NT2/D1 (cell line): ENCODE measurements around the gene CCNC.

Experiments used
- DNase-seq: peaks from one replicate; pipeline ENCODE4 v3.0.0-alpha.2; 2011; ENCODE audit warnings: low read depth, low spot score
- H3K27me3 ChIP-seq: 2 replicates; pipeline ENCODE4 v1.6.0; 2011; ENCODE audit warnings: mild to moderate bottlenecking; ENCODE audit not compliant: insufficient read length, insufficient read depth
- H3K36me3 ChIP-seq: 2 replicates; pipeline ENCODE4 v1.6.1; 2011; ENCODE audit warnings: mild to moderate bottlenecking, low read length, mixed read lengths; ENCODE audit not compliant: insufficient read depth, insufficient read length
- H3K4me1 ChIP-seq: 2 replicates; pipeline ENCODE4 v1.5.1; 2011; ENCODE audit not compliant: insufficient read depth, insufficient read length
- H3K4me3 ChIP-seq: 2 replicates; pipeline ENCODE4 v1.5.1; 2011; ENCODE audit warnings: low read depth; ENCODE audit not compliant: insufficient read length
- H3K9ac ChIP-seq: 2 replicates; pipeline ENCODE4 v1.6.0; 2011; ENCODE audit warnings: low read depth; ENCODE audit not compliant: insufficient read length
- H3K9me3 ChIP-seq: 2 replicates; pipeline ENCODE4 v1.5.1; 2011; ENCODE audit warnings: mild to moderate bottlenecking, low read length; ENCODE audit not compliant: insufficient read depth
- SUZ12 ChIP-seq: IDR thresholded peaks from 2 replicates; pipeline ENCODE4 v1.6.1; 2011; ENCODE audit not compliant: insufficient read length, insufficient read depth; ENCODE audit errors: extremely low read depth
- YY1 ChIP-seq: IDR thresholded peaks from 2 replicates; pipeline ENCODE4 v1.6.1; 2011; ENCODE audit not compliant: insufficient read length, insufficient read depth
- ZNF274 ChIP-seq: IDR thresholded peaks from 2 replicates; pipeline ENCODE4 v1.6.1; 2011; ENCODE audit warnings: mild to moderate bottlenecking, low read depth, low read length

The CCNC gene

GRCh38 chr6:99550046-99550748 is 18.3 kb downstream of the CCNC start:
- H3K4me3 ChIP-seq: no peak overlapping the region
- H3K9ac ChIP-seq: no peak overlapping the region
- peaks cover 58% of the 10 kb centered on the region for H3K36me3 ChIP-seq
- DNase-seq: no peak
- TF ChIP-seq SUZ12: no peak
- TF ChIP-seq YY1: no peak
- no peak for TF ChIP-seq ZNF274
- no peaks in the 10 kb centered on the region for H3K27me3 ChIP-seq
- no peaks in the 10 kb centered on the region for H3K9me3 ChIP-seq
- no peaks in the 10 kb centered on the region for H3K4me1 ChIP-seq

DNA sequence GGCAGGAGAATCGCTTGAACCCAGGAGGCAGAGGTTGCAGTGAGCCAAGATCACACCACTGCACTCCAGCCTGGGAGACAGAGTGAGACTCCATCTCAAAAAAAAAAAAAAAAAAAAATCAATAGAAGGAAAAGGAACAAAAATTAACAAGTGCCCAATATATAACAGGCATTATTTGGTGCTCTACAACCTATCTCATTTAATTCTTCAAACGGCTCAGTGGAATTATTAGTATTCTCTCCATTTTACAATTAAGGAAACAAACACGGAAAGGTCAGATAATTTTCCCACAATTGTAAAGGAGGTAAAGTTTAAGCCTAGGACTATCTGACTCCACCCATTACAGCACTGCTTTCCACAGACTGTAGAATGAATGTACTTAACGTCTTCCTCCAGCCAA is 19.8 kb downstream of the CCNC start:
- Histone ChIP-seq H3K9me3 (no peaks in the 10 kb centered on the region), H3K27me3 (no peaks in the 10 kb centered on the region), H3K9ac (no peak overlapping the region), H3K4me1 (no peaks in the 10 kb centered on the region), H3K4me3 (no peak overlapping the region), H3K36me3 (peaks cover 58% of the 10 kb centered on the region)
- DNase-seq: no peak
- TF ChIP-seq SUZ12: no peak
- TF ChIP-seq ZNF274: no peak
- TF ChIP-seq YY1: no peak

DNA sequence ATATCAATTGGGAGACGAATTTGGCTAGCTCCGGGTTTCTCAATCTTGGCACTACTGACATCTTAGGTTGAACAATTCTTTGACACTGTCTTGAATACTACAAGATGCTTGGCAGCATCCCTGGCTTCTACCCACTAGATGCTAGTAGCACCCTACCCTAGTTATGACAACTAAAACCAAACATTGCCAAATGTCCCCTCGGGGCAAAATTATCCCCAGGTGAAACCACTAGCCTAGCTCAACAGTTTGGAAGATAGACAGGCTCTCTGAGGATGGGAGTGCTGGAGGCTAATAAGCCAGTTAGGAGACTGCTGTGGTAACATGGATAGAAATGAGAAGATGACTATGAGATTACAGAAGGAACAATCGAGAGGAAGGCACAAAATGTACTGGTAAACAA is 20.9 kb downstream of the CCNC start:
- no peak for DNase-seq
- no peaks in the 10 kb centered on the region for H3K4me1 ChIP-seq
- H3K27me3 ChIP-seq: no peaks in the 10 kb centered on the region
- H3K9me3 ChIP-seq: no peaks in the 10 kb centered on the region
- TF ChIP-seq YY1 (no peak), SUZ12 (no peak), ZNF274 (no peak)
- no peak overlapping the region for H3K4me3 ChIP-seq
- H3K36me3 ChIP-seq: peaks cover 69% of the 10 kb centered on the region
- H3K9ac ChIP-seq: no peak overlapping the region

- H3K9ac ChIP-seq: no peak overlapping the region
These were observed 23.0 kb downstream of the CCNC start for GRCh38 chr6:99545442-99545841.

DNA sequence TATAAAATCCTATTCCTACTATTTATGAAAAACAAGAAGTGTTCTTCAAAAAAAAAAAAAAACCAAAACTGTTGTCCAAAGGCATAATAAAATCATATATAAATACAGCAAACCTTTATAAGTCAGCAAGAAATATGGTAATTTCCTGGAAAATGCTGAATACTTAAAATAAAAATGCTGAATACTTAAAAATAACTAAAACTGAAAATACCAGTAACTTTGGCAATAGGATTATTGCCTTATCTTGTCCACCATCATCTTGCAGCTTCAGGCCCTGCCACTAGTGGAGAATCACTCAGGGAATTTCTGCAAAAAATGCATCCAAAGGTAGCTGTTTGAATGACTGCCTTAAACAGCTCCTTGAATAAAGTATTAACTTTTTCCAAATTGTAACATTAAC is 24.5 kb downstream of the CCNC start:
- peaks cover 50% of the 10 kb centered on the region for H3K36me3 ChIP-seq
- no peak overlapping the region for H3K4me3 ChIP-seq
- TF ChIP-seq ZNF274 (no peak), SUZ12 (no peak), YY1 (no peak)
- H3K9me3 ChIP-seq: no peaks in the 10 kb centered on the region
- no peaks in the 10 kb centered on the region for H3K4me1 ChIP-seq
- no peak for DNase-seq
- no peaks in the 10 kb centered on the region for H3K27me3 ChIP-seq
- H3K9ac ChIP-seq: no peak overlapping the region

More at GRCh38 chr6:99545442-99545841, 23.0 kb downstream of the CCNC start:
- Histone ChIP-seq H3K36me3 (peaks cover 54% of the 10 kb centered on the region), H3K4me3 (no peak overlapping the region), H3K27me3 (no peaks in the 10 kb centered on the region), H3K9me3 (no peaks in the 10 kb centered on the region), H3K4me1 (no peaks in the 10 kb centered on the region)
- TF ChIP-seq YY1 (no peak), ZNF274 (no peak), SUZ12 (no peak)
- DNase-seq: no peak

DNA sequence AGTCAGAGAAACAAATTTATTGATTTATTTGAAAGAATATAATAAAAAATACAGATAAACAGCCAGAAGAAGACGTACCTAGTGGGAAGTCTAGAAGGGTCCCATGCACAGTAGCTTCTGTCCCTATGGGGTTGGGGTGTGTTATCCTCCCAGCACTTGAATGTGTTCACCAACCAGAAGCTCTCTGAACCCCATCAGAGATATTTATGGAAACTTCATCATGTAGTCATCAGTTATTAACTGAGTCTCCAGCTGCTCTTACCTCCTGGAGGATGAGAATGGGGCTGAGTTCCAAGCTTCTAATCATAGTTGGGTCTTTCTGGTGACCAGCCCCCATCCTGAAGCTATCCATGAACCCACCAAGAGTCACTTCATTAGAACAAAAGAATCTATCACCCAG is 37.8 kb downstream of the CCNC start:
- no peak for DNase-seq
- Histone ChIP-seq H3K9me3 (no peaks in the 10 kb centered on the region), H3K27me3 (no peaks in the 10 kb centered on the region), H3K4me3 (no peak overlapping the region), H3K4me1 (no peaks in the 10 kb centered on the region), H3K9ac (no peak overlapping the region), H3K36me3 (peaks cover 28% of the 10 kb centered on the region)
- TF ChIP-seq YY1 (no peak), ZNF274 (no peak), SUZ12 (no peak)

- Histone ChIP-seq H3K4me3 (no peak overlapping the region), H3K4me1 (no peaks in the 10 kb centered on the region), H3K27me3 (no peaks in the 10 kb centered on the region), H3K9me3 (no peaks in the 10 kb centered on the region), H3K36me3 (peaks cover 19% of the 10 kb centered on the region), H3K9ac (no peak overlapping the region)
- TF ChIP-seq ZNF274: no peak
- TF ChIP-seq YY1: no peak
- TF ChIP-seq SUZ12: no peak
- DNase-seq: no peak
These were observed 45.9 kb downstream of the CCNC start for GRCh38 chr6:99522531-99522930.
